GM19025 (cell line): ENCODE data around the gene GNAT2.
"Not testable (repeated sequence)": the region's sequence is repeated elsewhere in the genome, so short reads cannot be mapped to it uniquely, and the experiment has no call there.

Source experiments
- ATAC-seq: cut with Tn5 transposase; IDR thresholded peaks from one replicate; pipeline ENCODE4 v1.9.1; 2021; ENCODE audit warnings: mild to moderate bottlenecking, low read depth, moderate library complexity; ENCODE audit not compliant: unreplicated experiment

GNAT2 gene

GRCh38 chr1:109619576-109620400, at the start of gene GNAT2, which contains the start of gene AMPD2:
Gene GNAT2, minus strand, starts transcription at chr1:109619616. Its CDS starts 6,746 bp downstream, at chr1:109612870.
Gene AMPD2, plus strand, starts transcription at chr1:109619837. Its CDS starts 1,339 bp downstream, at chr1:109621176.
- peak; percentile 38 for ATAC-seq

GRCh38 chr1:109668123-109668775, 48.8 kb upstream of the GNAT2 start:
- ATAC-seq: no peak

- ATAC-seq: peak; percentile 97
These were observed 48.2 kb upstream of the GNAT2 start, which contains the start of gene GSTM2 for GRCh38 chr1:109667452-109668122. Gene GSTM2, plus strand, starts transcription at chr1:109668057. Its CDS starts 59 bp downstream, at chr1:109668116.

GRCh38 chr1:109664671-109665070, 45.3 kb upstream of the GNAT2 start:
- ATAC-seq: no peak

- ATAC-seq: no peak
These were observed 42.0 kb upstream of the GNAT2 start for GRCh38 chr1:109661391-109661790.

- ATAC-seq: not testable (repeated sequence)
These were observed 41.2 kb upstream of the GNAT2 start for GRCh38 chr1:109660691-109661026.

- ATAC-seq: no peak
These were observed 40.7 kb upstream of the GNAT2 start for GRCh38 chr1:109659997-109660690.

GRCh38 chr1:109659145-109659544, 39.7 kb upstream of the GNAT2 start:
- ATAC-seq: no peak

GRCh38 chr1:109658533-109659042, 39.2 kb upstream of the GNAT2 start:
- ATAC-seq: no peak

- no peak for ATAC-seq
These were observed 38.6 kb upstream of the GNAT2 start for GRCh38 chr1:109657970-109658369.

GRCh38 chr1:109657395-109657794, 38.0 kb upstream of the GNAT2 start:
- no peak for ATAC-seq

- ATAC-seq: peak; percentile 92
These were observed 36.5 kb upstream of the GNAT2 start, which contains the start of gene GSTM4 for GRCh38 chr1:109655615-109656519. Gene GSTM4, plus strand, starts transcription at chr1:109656099. Its CDS starts 291 bp downstream, at chr1:109656390.

GRCh38 chr1:109654519-109654918, 35.1 kb upstream of the GNAT2 start:
- no peak for ATAC-seq

GRCh38 chr1:109653306-109653705, 33.9 kb upstream of the GNAT2 start:
- ATAC-seq: no peak

GRCh38 chr1:109652402-109652801, 33.0 kb upstream of the GNAT2 start:
- ATAC-seq: no peak

GRCh38 chr1:109650609-109651008, 31.2 kb upstream of the GNAT2 start:
- ATAC-seq: no peak

GRCh38 chr1:109649491-109649914, 30.1 kb upstream of the GNAT2 start:
- no peak for ATAC-seq

GRCh38 chr1:109644670-109645069, 25.3 kb upstream of the GNAT2 start:
- ATAC-seq: no peak
